HG03354 (cell line): ENCODE data around the gene APOM.
A peak's percentile ranks its signal among the peaks of the same experiment; 100 is the strongest.

Experiments
- ATAC-seq: cut with Tn5 transposase; IDR thresholded peaks from one replicate; pipeline ENCODE4 v1.9.1; 2021; ENCODE audit warnings: mild to moderate bottlenecking; ENCODE audit not compliant: unreplicated experiment, poor library complexity, severe bottlenecking

Gene APOM

DNA sequence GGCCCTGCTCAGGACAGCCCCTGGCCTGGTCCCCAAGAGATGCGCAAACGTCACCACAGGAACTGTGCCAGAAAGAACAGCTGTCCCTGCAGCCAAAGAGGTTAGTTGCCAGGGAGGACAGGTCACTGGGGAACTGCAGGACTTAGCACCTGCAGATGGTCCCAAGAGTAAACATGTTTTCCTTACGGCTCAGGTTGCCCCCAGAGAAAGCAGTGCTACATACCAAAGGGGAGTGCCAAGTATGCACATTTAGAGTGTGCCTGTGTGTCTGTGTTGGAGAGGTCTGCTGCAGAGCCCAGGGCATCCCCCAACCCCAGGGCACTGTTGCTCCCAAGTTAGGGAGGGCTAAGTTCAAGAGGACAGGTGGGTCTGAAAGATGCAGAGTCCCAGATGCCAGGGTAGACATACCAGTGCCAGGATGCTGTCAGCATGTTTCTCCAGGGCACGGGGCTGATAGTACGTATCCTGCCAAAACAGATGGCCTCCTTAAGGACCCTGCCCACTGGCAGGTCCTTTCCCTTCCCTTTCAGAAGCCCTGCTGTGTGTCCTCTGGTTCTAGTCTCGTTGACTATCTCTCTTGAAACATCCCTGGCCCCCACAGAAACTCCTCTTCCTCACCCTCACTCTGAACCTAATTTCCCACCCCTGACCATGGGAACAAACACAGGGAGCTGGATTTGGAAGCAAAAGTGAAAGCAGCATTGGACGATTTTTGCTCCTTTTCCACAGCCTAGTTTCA is 46.1 kb downstream of the APOM start:
- no peak for ATAC-seq

GRCh38 chr6:31702405-31702818 is 46.7 kb downstream of the APOM start:
- ATAC-seq = no peak

DNA sequence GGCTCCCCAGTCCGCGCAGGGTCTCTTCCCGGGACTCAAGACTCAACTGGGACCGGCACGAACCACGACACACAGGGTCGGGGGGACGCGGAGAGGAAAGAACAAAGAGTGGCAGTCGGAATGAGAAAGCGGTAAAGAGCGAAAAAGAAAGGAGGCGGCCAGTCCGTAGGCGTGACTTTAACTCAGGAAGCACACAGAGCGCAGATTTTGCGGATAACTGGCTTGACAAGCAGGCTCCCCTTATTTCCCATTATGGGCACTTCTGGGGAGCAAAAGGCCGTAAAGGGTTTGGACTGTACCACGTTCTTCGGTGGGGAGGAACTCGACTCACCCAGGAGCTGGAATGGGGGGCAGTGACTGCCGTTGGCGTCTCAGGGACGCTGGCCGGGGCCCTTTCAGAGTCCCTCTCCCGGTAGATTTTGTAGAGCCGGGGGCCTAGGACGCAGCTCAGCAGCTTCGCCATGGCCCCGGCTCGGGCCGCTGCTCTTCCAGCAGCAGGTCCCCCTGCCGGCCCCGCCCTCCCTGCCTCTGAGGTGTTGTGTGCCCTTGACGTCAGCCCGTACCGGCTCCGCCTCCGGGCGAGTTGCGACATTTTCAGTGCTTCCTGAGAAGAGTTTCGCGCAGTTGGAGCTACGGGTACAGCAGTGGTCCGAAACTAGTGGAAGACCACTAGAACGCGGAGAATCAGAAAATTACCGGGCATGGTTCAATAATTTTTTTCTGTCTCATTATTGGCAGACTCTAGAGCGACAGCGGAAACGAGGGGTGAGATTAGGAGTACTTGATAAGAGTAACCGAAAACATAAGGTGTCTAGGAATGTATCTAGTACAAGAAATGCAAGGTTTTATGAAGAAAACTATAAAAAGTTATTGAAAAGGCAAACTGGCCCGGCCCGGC is 47.4 kb downstream of the APOM start, which contains the start of gene ABHD16A:
TSS of gene ABHD16A (minus strand) at position 506 of the 898 bp plus-strand sequence. CDS start at position 463, 43 bp downstream.
- peak; percentile 87 for ATAC-seq

DNA sequence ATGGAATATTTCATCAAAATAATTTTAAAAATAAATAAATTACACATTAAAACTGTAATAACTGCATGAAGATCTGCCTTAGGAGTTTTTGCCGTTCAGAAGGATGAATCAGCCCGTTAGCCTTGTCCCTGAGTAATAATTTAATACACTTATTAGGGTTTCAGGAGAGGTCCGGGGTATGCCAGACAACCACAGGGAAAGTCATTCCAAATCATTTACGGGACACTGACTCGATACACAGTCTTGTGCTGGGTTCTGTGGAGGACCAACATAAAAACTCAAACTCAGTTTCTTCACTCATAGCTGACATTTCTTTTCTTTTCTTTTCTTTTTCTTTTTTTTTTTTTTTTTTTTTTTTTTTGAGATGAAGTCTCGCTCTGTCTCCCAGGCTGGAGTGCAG is 50.2 kb downstream of the APOM start:
- ATAC-seq = no peak

DNA sequence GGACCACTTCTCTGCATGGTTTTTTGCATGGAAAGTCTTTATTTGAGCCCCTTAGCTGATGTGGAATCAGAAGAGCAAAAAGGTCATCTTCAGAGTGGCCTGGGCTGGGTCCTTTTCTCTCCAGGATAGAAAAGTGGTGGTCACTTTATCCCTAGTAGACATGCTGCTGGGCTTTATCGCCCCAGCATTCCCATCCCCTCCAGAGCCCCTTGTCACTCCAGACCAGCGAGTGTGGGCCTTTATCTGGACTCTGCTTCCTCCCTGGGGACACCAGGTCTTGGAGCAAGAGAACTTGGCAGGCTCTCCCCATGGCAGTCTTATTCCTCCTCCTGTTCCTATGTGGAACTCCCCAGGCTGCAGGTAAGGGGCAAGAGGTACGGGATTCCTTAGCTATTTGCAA is 50.9 kb downstream of the APOM start, which contains the start of gene LY6G6F:
TSS of gene LY6G6F (plus strand) at position 268 of the 400 bp plus-strand sequence. CDS start at position 309, 41 bp downstream.
- ATAC-seq = no peak

DNA sequence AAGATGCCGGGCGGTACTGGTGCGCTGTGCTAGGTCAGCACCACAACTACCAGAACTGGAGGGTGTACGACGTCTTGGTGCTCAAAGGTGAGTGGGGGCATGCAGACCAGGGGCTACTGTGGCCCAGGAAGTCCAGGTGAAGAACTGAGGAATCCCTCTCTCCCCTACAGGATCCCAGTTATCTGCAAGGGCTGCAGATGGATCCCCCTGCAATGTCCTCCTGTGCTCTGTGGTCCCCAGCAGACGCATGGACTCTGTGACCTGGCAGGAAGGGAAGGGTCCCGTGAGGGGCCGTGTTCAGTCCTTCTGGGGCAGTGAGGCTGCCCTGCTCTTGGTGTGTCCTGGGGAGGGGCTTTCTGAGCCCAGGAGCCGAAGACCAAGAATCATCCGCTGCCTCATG is 52.0 kb downstream of the APOM start:
- no peak for ATAC-seq
